M059J (cell line): ENCODE measurements around the gene PDCD11. TPM values are rescaled to one million over a fixed set of nuclear protein-coding genes. Genes with fewer than 3 reads are reported as not detected.
"Not testable (repeated sequence)": the region's sequence is repeated elsewhere in the genome, so short reads cannot be mapped to it uniquely, and the experiment has no call there.

Experiments used
- DNase-seq: peaks from one replicate; pipeline ENCODE4 v3.0.0-alpha.2; 2012; ENCODE audit warnings: low read depth
- total RNA-seq: library from RNA; depleted of rRNA; stranded (reverse); fragments of >200 nt; shearing (Covaris generic); gene quantifications from 2 replicates; pipeline ENCODE4 v1.2.3, GENCODE V29; 2014

Gene PDCD11
- total RNA-seq, 1 experiment from 2014 or later, result 16.3 TPM

DNA sequence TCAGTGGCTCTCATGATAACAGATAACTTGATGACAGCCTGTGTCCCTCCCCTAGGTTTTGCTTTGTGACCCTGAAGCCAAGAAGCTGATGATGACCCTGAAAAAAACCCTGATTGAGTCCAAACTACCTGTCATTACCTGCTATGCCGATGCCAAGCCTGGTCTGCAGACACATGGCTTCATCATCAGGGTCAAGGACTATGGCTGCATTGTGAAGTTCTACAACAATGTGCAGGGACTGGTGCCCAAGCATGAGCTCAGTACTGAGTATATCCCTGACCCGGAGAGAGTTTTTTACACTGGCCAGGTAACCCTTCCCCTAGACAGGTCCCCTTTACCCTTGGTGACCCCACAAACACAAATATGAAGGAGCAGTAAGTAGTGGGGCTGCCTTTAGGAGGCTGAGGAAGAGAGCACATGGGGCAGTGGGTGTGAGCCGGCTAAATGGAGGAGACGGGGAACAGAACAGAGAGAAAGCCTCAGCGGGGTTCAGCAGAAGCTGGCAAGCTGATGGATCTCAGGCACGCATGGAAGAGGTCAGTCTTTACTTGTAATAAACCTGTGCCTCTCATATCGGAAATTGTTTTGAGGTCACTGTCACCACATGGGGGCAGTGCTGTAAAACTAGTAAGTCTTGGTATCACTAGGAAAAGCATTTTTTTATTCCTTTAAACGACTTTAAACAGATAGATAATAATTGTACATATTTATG, 20.2 kb downstream of the PDCD11 start:
- DNase-seq, result peak; percentile 68

DNA sequence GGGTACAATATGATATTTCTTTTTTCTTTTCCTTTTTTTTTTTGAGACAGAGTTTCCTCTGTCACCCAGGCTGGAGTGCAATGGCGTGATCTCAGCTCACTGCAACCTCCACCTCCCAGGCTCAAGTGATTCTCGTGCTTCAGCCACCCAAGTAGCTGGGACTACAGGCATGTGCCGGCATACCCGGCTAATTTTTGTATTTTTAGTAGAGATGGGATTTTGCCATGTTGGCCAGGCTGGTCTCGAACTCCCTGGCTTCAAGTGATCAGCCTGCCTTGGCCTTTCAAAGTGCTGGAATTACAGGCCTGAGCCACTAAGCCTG, 20.7 kb downstream of the PDCD11 start:
- not testable (repeated sequence) for DNase-seq

DNA sequence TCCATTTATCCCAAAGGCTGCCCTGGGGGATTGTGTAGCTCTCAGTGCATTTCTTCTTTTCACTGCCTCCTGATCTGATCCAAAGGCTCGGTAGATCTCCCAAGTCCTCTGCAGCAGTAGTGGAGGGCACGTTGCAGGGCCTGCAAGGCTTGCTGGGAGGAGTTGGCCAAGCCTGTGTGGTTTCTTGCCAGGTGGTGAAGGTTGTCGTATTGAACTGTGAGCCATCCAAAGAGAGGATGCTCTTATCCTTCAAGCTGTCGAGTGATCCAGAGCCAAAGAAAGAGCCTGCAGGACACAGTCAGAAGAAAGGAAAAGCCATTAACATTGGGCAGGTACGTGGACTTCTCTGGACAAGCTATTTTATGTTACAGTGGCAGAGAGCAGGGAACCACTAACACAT, 21.2 kb downstream of the PDCD11 start:
- DNase-seq, result no peak

DNA sequence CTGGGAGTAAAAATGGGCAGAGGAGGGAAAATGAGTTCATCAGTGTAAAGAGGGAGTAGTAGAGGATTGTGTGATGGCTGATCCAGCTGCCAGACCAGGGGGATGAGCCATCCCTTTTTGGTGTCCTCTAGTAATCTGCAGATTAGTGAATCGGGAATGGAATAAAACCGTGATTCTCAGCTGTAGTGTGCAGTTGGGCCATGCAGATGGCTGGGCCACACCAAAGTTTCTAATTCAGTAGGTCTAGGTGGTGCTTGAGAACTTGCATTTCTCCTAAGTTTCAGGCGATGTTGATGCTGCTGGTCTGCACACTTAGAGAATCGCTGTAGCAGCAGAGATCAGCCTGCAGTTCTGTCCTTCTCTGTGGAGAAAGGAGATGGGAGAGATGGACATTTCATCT, 22.7 kb downstream of the PDCD11 start:
- DNase-seq, result no peak

DNA sequence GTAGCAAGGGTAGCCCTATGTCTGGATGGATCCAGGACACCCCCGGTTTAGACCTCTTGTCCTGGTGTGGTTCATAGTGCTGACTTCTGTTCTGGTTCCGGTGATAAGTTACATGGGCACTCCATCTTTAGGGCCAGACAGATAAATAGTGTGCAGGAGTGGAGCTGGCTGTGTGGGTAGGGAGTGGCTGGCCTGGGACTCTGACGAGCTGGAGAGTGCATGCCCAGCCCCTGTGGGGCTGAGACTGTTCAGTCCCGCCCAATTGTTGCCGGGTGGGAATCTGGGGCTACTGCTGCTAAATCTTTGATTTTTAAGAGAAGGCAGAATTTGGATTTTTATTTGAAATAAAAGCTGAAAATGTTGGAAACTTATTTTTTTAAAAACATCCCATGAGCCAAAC, 27.3 kb downstream of the PDCD11 start:
- DNase-seq, result no peak

DNA sequence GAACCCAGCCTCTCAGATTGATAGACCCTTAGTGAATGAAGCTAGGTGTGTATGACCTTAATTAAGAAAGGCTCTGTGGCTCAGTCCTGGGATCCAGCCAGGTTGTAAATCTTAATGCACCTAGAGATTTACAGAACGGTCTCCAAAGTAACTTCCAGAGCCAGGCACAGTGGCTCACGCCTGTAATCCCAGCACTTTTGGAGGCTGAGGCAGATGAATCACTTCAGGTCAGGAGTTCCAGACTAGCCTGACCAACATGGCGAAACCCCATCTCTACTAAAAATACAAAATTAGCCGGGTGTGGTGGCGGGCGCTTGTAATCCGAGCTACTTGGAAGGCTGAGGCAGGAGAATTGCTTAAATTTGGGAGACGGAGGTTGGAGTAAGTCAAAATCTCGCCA, 31.4 kb downstream of the PDCD11 start:
- no peak for DNase-seq

DNA sequence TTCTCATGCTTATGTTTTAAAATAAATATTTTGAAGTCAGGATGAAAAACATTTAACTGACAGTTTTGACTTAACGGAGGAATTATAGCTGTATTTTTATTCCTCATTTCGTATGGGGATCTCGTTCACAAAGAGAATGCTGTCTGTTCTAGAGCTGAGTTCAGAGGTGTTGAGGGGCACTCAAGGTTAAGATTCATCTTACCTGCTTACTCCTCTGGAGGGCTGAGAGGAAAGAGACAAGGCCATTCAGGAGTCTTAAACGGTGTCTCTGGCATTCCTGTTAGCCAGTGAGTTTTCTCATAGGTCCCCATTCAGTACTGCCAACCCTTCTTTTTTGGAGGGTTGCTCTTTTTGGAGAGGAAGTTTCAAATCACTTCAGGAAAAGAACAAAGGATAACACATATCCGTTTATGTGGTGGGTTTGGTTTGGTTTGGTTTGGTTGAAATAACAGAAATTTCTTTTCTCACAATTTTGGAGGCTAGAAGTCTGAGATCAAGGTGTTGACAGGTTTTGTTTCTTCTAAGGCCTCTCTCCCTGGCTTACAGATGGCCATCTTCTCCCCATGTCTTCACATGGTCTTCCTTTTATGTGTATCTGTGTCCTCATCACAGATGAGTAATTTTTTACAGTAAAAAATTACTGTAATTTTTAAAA, 32.7 kb downstream of the PDCD11 start:
- DNase-seq, result no peak

DNA sequence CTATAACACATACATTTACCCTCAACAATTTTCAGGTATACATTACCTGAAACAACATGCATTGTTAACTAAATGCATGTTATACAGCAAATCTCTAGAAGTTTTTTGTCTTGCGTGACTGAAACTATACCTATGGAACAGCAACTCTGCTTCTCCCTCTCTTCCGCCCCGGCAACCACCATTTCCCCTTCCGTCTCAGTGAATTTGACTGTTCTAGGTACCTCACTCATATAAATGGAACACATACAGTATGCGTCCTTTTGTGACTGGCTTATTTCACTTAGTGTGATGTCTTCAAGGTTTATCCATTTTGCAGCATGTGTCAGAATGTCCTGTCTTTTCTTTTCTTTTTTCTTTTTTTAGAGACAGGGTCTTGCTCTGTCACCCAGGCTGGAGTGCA, 33.2 kb downstream of the PDCD11 start:
- no peak for DNase-seq

DNA sequence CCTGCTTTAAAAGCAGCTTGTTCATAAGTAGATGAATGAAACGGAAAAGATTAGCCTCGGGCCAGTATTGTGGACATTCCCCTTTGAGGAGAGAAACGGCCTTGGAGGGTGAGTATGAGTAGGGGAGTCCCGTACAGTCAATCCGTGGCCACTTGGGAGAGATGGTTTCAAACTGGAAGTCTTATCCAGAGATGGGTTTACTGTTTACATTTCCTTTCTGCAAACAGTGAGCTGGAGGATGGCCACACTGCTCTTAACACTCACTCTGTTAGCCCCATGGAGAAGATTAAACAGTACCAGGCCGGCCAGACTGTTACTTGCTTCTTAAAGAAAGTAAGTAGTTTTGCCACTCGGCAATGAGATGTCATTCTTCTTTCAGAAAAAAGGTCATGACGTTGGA, 35.5 kb downstream of the PDCD11 start:
- DNase-seq, result no peak

DNA sequence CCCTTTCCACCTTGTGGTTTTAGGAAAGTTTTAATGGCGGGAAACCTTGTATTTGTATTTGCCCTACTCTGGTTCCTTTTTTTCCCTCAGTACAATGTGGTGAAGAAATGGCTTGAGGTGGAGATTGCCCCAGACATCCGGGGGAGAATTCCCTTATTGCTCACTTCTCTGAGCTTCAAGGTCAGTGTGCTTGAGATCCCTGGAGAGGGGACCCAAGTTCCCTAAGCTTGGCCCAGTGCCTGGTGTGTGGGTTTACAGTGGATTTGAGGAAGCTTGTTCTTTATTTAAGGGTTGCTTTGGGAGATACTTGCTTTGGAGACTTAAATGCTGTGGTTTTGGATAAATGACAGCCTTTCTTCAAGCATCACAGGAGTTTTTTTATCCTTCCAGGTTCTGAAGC, 37.4 kb downstream of the PDCD11 start:
- no peak for DNase-seq

DNA sequence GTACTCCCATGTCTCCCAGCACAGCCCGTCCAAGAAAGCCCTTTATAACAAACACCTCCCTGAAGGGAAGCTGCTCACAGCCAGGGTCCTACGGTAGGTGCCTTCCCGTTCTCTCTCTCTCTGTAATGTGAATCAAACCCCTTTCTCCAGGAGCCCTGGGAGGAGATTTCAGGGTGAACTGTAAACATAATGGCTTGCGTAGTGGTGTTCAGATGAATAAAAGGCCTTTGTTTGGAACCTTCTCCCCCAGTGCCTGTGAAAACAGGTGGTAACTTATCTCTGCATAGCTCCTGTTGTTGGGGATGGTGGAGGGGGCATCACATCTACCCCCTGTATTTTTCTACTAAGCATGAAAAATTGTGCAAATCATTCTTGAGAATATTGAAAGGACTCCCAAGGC, 43.4 kb downstream of the PDCD11 start:
- DNase-seq, result no peak

DNA sequence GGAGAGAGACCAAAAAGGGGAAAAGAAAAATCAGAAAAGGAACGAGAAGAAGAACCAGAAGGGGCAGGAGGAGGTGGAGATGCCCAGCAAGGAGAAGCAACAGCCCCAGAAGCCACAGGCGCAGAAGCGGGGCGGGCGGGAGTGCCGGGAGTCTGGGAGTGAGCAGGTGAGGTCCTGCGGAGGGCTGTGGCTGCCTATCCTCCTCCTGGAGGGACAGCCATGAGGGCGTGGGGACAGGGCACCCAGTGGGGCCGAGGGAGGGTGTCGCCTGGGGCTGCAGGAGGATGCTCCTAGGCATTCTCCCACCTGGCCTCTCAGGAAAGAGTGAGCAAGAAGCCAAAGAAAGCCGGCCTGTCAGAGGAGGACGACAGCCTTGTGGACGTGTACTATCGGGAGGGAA, 44.0 kb downstream of the PDCD11 start:
- DNase-seq, result no peak

DNA sequence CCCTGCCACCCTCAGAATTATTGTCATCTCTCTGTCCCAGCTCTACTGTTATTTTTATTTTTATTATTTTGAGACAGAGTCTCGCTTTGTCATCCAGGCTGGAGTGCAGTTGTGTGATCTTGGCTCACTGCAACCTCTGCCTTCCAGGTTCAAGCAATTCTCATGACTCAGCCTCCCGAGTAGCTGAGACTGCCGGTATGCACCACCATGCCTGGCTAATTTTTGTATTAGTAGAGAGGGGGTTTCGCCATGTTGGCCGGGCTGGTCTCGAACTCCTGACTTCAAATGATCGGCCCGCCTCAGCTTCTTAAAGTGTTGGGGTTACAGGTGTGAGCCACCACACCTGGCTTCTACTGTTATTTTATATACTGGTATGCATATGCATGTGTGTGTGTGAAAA, 44.8 kb downstream of the PDCD11 start:
- no peak for DNase-seq

DNA sequence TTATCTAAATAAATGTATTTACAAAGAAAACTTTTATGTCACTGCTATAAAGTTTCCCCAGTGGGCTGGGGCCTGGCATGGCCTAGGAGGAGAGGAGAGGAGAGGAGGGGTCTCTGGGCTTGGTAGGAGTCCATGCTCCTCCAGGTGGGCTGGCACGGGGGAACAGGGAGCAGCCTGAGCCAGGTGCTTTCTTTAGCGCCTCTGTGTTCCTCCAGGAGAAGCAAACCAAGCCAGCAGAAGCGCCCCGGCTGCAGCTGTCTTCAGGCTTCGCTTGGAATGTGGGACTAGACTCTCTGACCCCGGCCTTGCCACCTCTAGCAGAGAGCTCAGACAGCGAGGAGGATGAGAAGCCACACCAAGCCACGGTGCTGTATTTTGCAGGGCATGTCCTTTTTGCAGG, 45.2 kb downstream of the PDCD11 start:
- no peak for DNase-seq

DNA sequence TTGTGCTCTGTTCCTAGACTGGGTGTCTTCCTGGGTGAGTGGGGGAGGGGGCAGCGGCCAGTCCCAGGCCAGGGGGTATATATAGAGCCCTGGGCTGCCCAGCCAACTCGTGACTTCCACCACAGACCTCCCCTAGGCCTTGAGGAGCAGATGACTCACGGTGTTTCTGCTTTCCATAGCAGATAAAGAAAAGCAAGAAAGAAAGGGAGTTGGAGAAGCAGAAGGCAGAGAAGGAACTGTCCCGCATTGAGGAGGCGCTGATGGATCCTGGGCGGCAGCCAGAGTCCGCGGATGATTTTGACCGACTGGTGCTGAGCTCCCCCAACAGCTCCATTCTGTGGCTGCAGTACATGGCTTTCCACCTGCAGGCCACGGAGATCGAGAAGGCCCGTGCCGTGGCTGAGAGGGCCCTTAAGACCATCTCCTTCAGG, 45.6 kb downstream of the PDCD11 start:
- peak; percentile 81 for DNase-seq

DNA sequence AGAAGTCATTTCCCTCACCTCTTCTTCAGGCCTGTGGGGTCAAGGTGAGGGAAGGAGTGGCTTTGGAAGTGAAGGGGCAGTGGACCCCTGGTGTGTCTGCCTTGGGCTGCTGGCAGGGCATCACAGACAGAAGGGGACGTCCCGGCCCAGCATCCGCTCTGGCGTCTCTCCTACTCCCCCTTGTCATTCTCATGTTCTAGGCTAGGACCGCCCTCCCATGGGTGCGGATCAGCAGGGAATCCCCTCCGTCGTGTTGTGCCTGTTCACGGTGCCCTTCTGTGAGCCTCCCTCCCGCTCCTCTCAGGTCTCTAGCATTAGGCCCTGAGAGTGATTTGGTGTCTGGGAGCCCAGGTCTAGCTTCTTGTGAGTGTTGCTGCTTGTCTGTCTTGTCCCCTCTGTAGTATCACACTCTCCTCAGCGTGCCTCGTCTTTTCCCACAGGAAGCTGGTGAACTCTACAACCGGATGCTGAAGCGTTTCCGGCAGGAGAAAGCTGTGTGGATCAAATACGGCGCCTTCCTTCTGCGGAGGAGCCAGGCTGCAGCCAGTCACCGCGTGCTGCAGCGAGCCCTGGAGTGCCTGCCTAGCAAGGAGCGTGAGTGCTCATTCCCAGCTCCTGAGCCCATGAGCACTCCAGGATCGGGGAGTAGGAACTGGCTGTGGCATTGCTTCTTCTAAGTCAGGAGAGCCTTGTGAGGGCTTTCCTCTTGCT, 47.2 kb downstream of the PDCD11 start:
- no peak for DNase-seq

DNA sequence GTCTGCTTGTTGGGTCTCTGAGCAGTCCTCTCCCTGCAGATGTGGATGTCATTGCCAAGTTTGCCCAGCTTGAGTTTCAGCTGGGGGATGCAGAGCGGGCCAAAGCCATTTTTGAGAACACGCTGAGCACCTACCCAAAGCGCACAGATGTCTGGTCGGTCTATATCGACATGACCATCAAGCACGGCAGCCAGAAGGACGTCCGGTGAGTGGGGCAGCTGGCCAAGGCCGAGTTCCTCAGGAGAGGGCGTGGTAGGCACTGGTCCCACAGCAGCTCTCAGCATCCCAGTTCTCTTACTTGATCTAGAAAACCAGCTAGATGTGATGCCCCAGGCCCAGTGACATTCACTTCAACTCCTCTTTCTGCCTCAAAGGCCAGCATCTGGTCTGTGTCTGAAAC, 48.1 kb downstream of the PDCD11 start:
- DNase-seq, result no peak

DNA sequence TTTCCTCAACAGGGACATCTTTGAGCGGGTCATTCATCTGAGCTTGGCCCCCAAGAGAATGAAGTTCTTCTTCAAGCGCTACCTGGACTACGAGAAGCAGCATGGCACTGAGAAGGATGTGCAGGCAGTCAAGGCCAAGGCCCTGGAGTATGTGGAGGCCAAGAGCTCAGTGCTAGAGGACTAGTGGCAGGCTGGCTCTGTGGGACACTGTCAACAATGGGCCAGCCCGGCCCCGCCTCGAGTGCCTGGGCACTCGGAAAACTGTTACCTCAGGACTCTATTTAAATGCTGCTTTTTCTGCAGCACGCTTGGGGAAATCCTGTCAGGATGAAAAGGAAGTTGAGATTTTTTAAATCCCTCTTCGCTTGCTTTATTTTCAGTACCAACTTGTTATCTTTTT, 48.9 kb downstream of the PDCD11 start:
- DNase-seq, result no peak

DNA sequence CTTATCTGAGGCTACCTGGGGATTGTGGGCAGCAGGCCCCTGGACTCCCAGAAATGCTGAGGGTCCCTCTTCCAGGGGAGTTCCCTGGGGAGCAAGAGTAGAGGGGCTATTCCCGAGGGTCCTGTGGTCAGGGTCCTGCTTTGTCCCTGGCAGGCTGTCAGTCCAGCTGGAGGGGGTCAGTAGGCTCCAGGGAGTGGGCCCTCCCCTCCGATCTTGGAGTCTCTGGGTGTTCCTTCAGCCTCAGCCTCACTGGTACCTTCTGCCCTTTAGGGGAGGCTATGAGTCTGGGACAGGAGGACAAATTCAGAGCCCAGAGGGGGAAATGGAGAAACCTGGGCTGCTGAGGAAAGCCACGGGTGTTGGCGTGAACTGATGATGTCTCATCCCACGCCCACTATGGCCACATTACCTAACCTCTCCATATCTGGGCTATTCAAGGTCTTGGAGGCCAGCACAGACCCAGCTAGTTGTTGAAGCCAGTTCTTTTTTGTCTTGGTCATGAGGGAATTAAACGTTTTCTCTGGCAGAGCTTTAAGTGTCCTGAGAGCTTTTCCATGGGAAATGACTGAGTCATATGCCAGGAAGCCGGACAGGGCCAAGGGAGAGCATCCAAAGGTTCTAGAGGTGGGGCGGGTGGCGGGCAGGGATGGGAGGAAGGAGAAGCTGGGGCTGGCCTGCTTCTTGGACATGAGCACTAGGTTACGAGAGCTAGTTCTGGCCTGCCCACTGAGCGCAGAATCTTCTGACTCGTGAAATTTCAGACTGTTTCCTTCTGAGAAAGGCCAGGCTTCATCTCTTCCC, 49.5 kb downstream of the PDCD11 start:
- DNase-seq, result peak; percentile 76

DNA sequence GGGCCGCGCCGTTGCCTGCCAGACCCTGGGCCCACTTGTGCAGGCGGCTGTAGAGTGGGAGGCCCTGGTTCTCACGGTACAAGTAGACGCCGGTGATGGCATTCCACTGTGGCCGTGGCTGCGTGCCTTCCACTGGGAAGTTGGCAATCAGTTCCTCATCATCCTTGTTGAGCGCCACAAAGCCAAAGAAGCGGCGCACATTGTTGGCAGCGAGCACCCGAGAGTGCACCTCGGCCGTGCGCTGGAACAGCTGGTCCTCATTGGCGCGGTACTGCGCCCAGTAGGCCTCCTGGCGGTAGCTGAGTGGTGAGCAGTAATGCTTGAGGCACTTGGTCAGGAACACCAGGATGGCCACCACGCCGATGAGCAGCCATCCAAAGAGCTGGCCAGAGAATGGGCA, 50.8 kb downstream of the PDCD11 start:
- no peak for DNase-seq

DNA sequence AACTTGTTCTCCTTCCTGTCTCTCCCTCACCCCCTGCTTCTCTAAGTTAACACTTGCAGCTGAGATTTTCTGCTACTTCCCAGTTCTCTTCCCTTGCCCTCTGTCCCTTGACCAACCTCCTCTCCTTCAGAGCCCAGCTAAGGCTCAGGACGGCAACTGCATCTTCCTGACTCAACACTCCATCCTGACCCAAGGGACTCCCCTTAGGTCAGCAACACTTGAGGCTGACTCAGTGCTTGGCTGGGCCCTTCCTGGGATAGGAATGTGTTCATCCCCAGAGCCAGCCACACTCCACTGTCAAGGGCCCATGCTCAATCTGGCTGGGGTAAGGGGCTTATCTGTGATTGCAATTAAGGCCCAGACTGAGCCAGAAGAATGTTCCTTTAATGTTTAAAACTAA, 52.3 kb downstream of the PDCD11 start:
- peak; percentile 83 for DNase-seq
